GM19238 (cell line): ENCODE results near the gene PAPPA.

Experiments used
- DNase-seq: peaks from one replicate; pipeline ENCODE4 v3.0.0; 2011; ENCODE audit warnings: low spot score; ENCODE audit not compliant: insufficient read length

The PAPPA gene

GRCh38 chr9:116152941-116153764 is 438 bp upstream of the PAPPA start:
- DNase-seq = no peak

GRCh38 chr9:116154334-116154975 is 864 bp downstream of the PAPPA start:
- DNase-seq = no peak

GRCh38 chr9:116154976-116155697 is 1.5 kb downstream of the PAPPA start:
- no peak for DNase-seq

- DNase-seq = no peak
Measured at GRCh38 chr9:116155698-116156039, 2.1 kb downstream of the PAPPA start.

GRCh38 chr9:116156621-116157314 is 3.2 kb downstream of the PAPPA start:
- DNase-seq = no peak

- no peak for DNase-seq
Measured at GRCh38 chr9:116157436-116158138, 4.0 kb downstream of the PAPPA start.

- DNase-seq = no peak
Measured at GRCh38 chr9:116160676-116161571, 7.3 kb downstream of the PAPPA start.

- DNase-seq = no peak
Measured at GRCh38 chr9:116162241-116162781, 8.7 kb downstream of the PAPPA start.

GRCh38 chr9:116163293-116164055 is 9.9 kb downstream of the PAPPA start:
- DNase-seq = no peak

- no peak for DNase-seq
Measured at GRCh38 chr9:116165912-116166311, 12.3 kb downstream of the PAPPA start.

- DNase-seq = no peak
Measured at GRCh38 chr9:116166713-116167112, 13.1 kb downstream of the PAPPA start.

- no peak for DNase-seq
Measured at GRCh38 chr9:116168231-116168630, 14.6 kb downstream of the PAPPA start.

GRCh38 chr9:116172216-116172615 is 18.6 kb downstream of the PAPPA start:
- no peak for DNase-seq

GRCh38 chr9:116174347-116174746 is 20.8 kb downstream of the PAPPA start:
- no peak for DNase-seq

GRCh38 chr9:116175614-116176013 is 22.0 kb downstream of the PAPPA start:
- DNase-seq = no peak

- DNase-seq = no peak
Measured at GRCh38 chr9:116178481-116179211, 25.1 kb downstream of the PAPPA start.

GRCh38 chr9:116179568-116179967 is 26.0 kb downstream of the PAPPA start:
- no peak for DNase-seq

- no peak for DNase-seq
Measured at GRCh38 chr9:116181853-116182610, 28.4 kb downstream of the PAPPA start.
